ENCODE measurements around the gene ATXN10. TPM values are rescaled to one million over a fixed set of nuclear protein-coding genes. Genes with fewer than 3 reads are reported as not detected.

Gene ATXN10
- total and polyA plus RNA-seq, 2 of the 13 experiments (the other 11 are each of a cell fraction or from before 2014, with no cell fraction given) = 60.1 to 194 TPM

DNA sequence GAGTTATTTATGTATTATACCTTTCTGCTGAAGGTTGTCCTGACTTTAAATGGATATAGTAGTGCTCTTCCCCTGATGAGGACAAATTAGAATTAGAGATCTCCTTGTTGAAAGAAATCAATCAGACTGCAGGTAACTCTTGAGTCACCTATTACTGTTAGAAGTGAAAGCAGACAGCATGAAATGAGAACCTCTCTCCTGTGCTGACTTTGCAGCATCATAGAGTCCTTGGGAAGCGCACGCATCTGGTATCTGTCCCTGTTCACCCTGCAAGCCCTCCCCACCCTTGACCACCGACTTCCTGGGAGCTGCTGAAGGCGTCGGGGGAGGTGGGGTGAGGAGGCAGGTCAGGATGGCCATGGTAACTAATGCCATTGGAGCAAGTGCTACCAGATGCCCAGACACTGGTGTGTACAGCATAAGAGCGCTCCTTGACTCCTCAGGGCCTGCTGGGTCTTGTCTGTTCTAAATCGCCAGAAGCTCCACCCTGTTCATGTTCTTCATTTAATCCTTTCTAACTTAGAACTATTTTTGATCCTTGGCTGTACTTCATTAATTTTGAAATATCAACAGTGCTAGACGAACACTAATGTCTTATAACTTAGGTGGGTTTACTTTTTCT lies 161.4 kb downstream of the ATXN10 start:
- no peak for ATAC-seq
- no peak overlapping the region for H3K27ac ChIP-seq (ENCODE audit: extremely low read length, insufficient read depth, low read length)
- H3K27me3 ChIP-seq (ENCODE audit: control insufficient read depth in 1 of 2, insufficient read depth in 2 of 2, low read length in 2 of 2) = no peaks in the 10 kb centered on the region
- H2AFZ ChIP-seq (ENCODE audit: low read length) = no peak overlapping the region
- no peak overlapping the region for H3K4me2 ChIP-seq (ENCODE audit: low read depth, low read length)
- ChIA-PET POLR2A (no interaction called here), CTCF (ENCODE audit: low intra/inter-chr PET ratio, low total read pairs) (no interaction called here)
- DNase-seq (ENCODE audit: low spot score) = no peak
- H3K36me3 ChIP-seq (replicated peaks in 1 of 2; ENCODE audit: control insufficient read depth in 1 of 2, insufficient read depth in 2 of 2, low read length in 2 of 2) = peaks cover 6 to 10% of the 10 kb centered on the region in 2 experiments; a peak in 4 of 5 replicates
- TF ChIP-seq SIX1 (CRISPR knock-in tag; IDR thresholded peaks at IDR 0.05; ENCODE audit: borderline replicate concordance) (no peak), ZNF543 (CRISPR knock-in tag; IDR thresholded peaks at IDR 0.05) (no peak), ZNF468 (CRISPR knock-in tag; IDR thresholded peaks at IDR 0.05) (no peak), TCF12 (IDR thresholded peaks at IDR 0.05) (no peak), TCF12 (CRISPR knock-in tag; IDR thresholded peaks at IDR 0.05) (no peak), ZNF207 (IDR thresholded peaks at IDR 0.05; ENCODE audit: borderline replicate concordance) (no peak), TOPORS (CRISPR knock-in tag; IDR thresholded peaks at IDR 0.05) (no peak), ZNF484 (CRISPR knock-in tag; IDR thresholded peaks at IDR 0.05; ENCODE audit: borderline replicate concordance, low read depth) (no peak)
- TF ChIP-seq, protein P1, sequence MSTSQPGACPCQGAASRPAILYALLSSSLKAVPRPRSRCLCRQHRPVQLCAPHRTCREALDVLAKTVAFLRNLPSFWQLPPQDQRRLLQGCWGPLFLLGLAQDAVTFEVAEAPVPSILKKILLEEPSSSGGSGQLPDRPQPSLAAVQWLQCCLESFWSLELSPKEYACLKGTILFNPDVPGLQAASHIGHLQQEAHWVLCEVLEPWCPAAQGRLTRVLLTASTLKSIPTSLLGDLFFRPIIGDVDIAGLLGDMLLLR (CRISPR knock-in tag; IDR thresholded peaks at IDR 0.05) = no peak
- no peak overlapping the region for H3K9ac ChIP-seq (ENCODE audit: insufficient read depth, low read depth, low read length)
- H3K79me2 ChIP-seq (ENCODE audit: insufficient read depth, low read length) = no peaks in the 10 kb centered on the region
- H3K4me1 ChIP-seq (ENCODE audit: insufficient read depth, low read length) = peaks cover 6% of the 10 kb centered on the region
- no peak overlapping the region for H3K4me3 ChIP-seq (replicated peaks in 1 of 3; ENCODE audit: insufficient read depth in 1 of 3, low read depth in 2 of 3, low read length in 3 of 3)
- no peak for FAIRE-seq
- intact Hi-C loops (cut with micrococcal nuclease; ENCODE audit: unreplicated experiment) = no loop called here
- in situ Hi-C loops (cut with HindIII; ENCODE audit: extremely low pct_ligation_motif_present, low pct_unique_long_range_greater_than_20kb) = no loop called here
- no TSS peak for BruUV-seq (replicated peaks)
- H3K9me3 ChIP-seq (ENCODE audit: low read length) = no peaks in the 10 kb centered on the region
- no peaks in the 10 kb centered on the region for H4K20me1 ChIP-seq (ENCODE audit: insufficient read depth, low read length)
- 98% methylated on average over 7 of the region's 8 CpGs for WGBS (ENCODE audit: low lambda C conversion rate)

DNA sequence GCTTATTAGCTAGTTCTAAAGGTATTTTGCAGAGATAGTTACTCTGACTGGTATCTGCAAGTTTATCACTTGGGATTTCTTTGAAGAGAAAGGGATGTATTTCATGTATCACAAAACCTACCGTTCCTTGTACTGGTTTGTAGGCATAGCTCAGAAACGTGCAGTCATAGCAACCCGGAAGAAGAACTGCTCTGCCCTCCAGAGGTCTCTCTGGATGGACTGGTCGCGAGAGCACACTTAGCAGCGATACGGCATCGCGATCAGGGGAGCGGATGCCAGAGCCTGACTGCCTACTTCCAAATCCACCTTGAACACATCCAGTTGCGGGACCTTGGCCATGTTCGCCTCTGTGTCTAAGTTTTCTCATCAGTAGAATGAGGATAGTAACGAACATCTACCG lies 162.0 kb downstream of the ATXN10 start:
- Histone ChIP-seq H3K27me3 (ENCODE audit: control insufficient read depth in 1 of 2, insufficient read depth in 2 of 2, low read length in 2 of 2) (no peaks in the 10 kb centered on the region), H2AFZ (ENCODE audit: low read length) (no peak overlapping the region), H4K20me1 (ENCODE audit: insufficient read depth, low read length) (no peaks in the 10 kb centered on the region), H3K4me1 (ENCODE audit: insufficient read depth, low read length) (peaks cover 9% of the 10 kb centered on the region), H3K27ac (ENCODE audit: extremely low read length, insufficient read depth, low read length) (no peak overlapping the region), H3K4me2 (ENCODE audit: low read depth, low read length) (no peak overlapping the region), H3K4me3 (replicated peaks in 1 of 3; ENCODE audit: insufficient read depth in 1 of 3, low read depth in 2 of 3, low read length in 3 of 3) (no peak overlapping the region), H3K9ac (ENCODE audit: insufficient read depth, low read depth, low read length) (no peak overlapping the region), H3K36me3 (replicated peaks in 1 of 2; ENCODE audit: control insufficient read depth in 1 of 2, insufficient read depth in 2 of 2, low read length in 2 of 2) (peaks cover 6 to 11% of the 10 kb centered on the region in 2 experiments; a peak in 4 of 5 replicates), H3K9me3 (ENCODE audit: low read length) (no peaks in the 10 kb centered on the region), H3K79me2 (ENCODE audit: insufficient read depth, low read length) (no peaks in the 10 kb centered on the region)
- 84% methylated on average over 9 of the region's 14 CpGs for WGBS (ENCODE audit: low lambda C conversion rate)
- ChIA-PET CTCF (ENCODE audit: low intra/inter-chr PET ratio, low total read pairs) (no interaction called here), POLR2A (no interaction called here)
- BruUV-seq (replicated peaks) = no TSS peak
- intact Hi-C loops (cut with micrococcal nuclease; ENCODE audit: unreplicated experiment) (no loop called here), in situ Hi-C loops (cut with HindIII; ENCODE audit: extremely low pct_ligation_motif_present, low pct_unique_long_range_greater_than_20kb) (no loop called here)
- DNase-seq (ENCODE audit: low spot score) (no peak), FAIRE-seq (no peak), ATAC-seq (no peak)
- 0 out of 2 replicates have a peak, but pooled peaks have one; percentile 31 for TF ChIP-seq ZBTB38 (CRISPR knock-in tag; IDR thresholded peaks at IDR 0.05)
- no peak for TF ChIP-seq NCOA2 (CRISPR knock-in tag; IDR thresholded peaks at IDR 0.05)

Data from HepG2 (cell line).